HepG2 (cell line): ENCODE data around the gene ZCCHC24. TPM values are rescaled to one million over a fixed set of nuclear protein-coding genes. Genes with fewer than 3 reads are reported as not detected.

Source experiments
- FUBP1 ChIP-seq: sonication (generic); formaldehyde crosslinking; IDR thresholded peaks from 2 replicates; pipeline ENCODE4 v1.5.1; 2020; ENCODE audit warnings: missing genetic modification reagents, mild to moderate bottlenecking, borderline replicate concordance
- HOMEZ ChIP-seq: IDR thresholded peaks from 2 replicates; pipeline ENCODE4 v1.6.1; 2016; ENCODE audit warnings: low read depth
- SMAD3 ChIP-seq: sonication (generic); formaldehyde crosslinking; IDR thresholded peaks from 2 replicates; pipeline ENCODE4 v1.4.0; 2020; ENCODE audit warnings: missing genetic modification reagents
- SNAPC4 ChIP-seq: sonication (generic); formaldehyde crosslinking; IDR thresholded peaks from 2 replicates; pipeline ENCODE4 v1.4.0; 2020; ENCODE audit warnings: mild to moderate bottlenecking, missing genetic modification reagents
- TRIM22 ChIP-seq: fragments of 450-650 bp; IDR thresholded peaks from 2 replicates; pipeline ENCODE4 v1.6.1; 2017
- ZNF292 ChIP-seq: sonication (generic); formaldehyde crosslinking; IDR thresholded peaks from 2 replicates; pipeline ENCODE4 v1.8.1; 2022; ENCODE audit warnings: mild to moderate bottlenecking, low read depth, missing genetic modification reagents, borderline replicate concordance
- ZNF451 ChIP-seq: sonication (generic); formaldehyde crosslinking; IDR thresholded peaks from 2 replicates; pipeline ENCODE4 v1.5.0; 2020; ENCODE audit warnings: mild to moderate bottlenecking, missing genetic modification reagents
- ZNF512 ChIP-seq: sonication (generic); formaldehyde crosslinking; IDR thresholded peaks from 2 replicates; pipeline ENCODE4 v1.4.0; 2020; ENCODE audit warnings: mild to moderate bottlenecking, missing genetic modification reagents
- ZNF609 ChIP-seq: sonication (generic); formaldehyde crosslinking; IDR thresholded peaks from 2 replicates; pipeline ENCODE4 v1.4.0; 2020; ENCODE audit warnings: mild to moderate bottlenecking, missing genetic modification reagents, borderline replicate concordance
- ZNF773 ChIP-seq: sonication (generic); formaldehyde crosslinking; IDR thresholded peaks from 2 replicates; pipeline ENCODE4 v1.4.0; 2020; ENCODE audit warnings: missing genetic modification reagents, borderline replicate concordance
- polyA plus RNA-seq, 8 experiments: library from polyadenylated mRNA; depleted of rRNA in 3 of 8; stranded (reverse) in 7 of 8; unstranded in 1 of 8; fragments of >200 nt; fragmentation: Illumina TruSeq in 4 of 8; extraction: Trizol in 4 of 8; gene quantifications; 2 replicates each; pipeline versions ENCODE4 v1.2.1 to v1.2.3, GENCODE V29; 2011 to 2016; ENCODE audit warnings: low read depth in 4 of 8, missing spikeins in 1 of 8, mixed read lengths in 1 of 8; ENCODE audit not compliant: insufficient read depth in 1 of 8
- total RNA-seq, 5 experiments: library from RNA; depleted of rRNA; stranded (reverse); fragments of >200 nt; fragmentation: Illumina TruSeq; extraction: Trizol; gene quantifications; 2 replicates each; pipeline ENCODE4 v1.2.3, GENCODE V29; 2016; ENCODE audit warnings: low read depth in 1 of 5

Gene ZCCHC24
- total and polyA plus RNA-seq, 2 of the 13 experiments (the other 11 are each of a cell fraction or from before 2014, with no cell fraction given): 3.1 to 7.9 TPM

- TF ChIP-seq FUBP1 (CRISPR knock-in tag): no peak
- TF ChIP-seq SNAPC4 (CRISPR knock-in tag): no peak
- TF ChIP-seq TRIM22: no peak
- TF ChIP-seq ZNF773: no peak
- 0 out of 2 replicates have a peak, but pooled peaks have one; percentile 37 for TF ChIP-seq ZNF512 (CRISPR knock-in tag)
- TF ChIP-seq ZNF609 (CRISPR knock-in tag): peak; percentile 88
- peak; percentile 77; the same call in 1 of the 2 replicates for TF ChIP-seq HOMEZ (CRISPR knock-in tag)
- peak; percentile 89 for TF ChIP-seq ZNF292 (CRISPR knock-in tag)
- no peak; the same call in 1 of the 2 replicates for TF ChIP-seq ZNF451
- peak; percentile 93 for TF ChIP-seq SMAD3 (CRISPR knock-in tag)
These were observed 109.8 kb downstream of the ZCCHC24 start (continued) for GRCh38 chr10:79335470-79336235.
